ENCODE data around the gene MELTF. TPM values are rescaled to one million over a fixed set of nuclear protein-coding genes. Genes with fewer than 3 reads are reported as not detected.

MELTF gene
- total and polyA plus RNA-seq, 9 of the 15 experiments (the other 6 are each of a cell fraction or from before 2014, with no cell fraction given): 0.35 to 10.5 (median 4.5) TPM

GRCh38 chr3:196994056-196994455 lies 35.6 kb downstream of the MELTF start:
- CTCF ChIA-PET (ENCODE audit: low intra/inter-chr PET ratio): no interaction called here
- peaks cover 2 to 35% of the 10 kb centered on the region in 2 experiments; a peak in 4 of 5 replicates for H3K4me1 ChIP-seq (replicated peaks in 1 of 2; ENCODE audit: control insufficient read depth in 2 of 2, insufficient read depth in 2 of 2, low read length in 2 of 2)

DNA sequence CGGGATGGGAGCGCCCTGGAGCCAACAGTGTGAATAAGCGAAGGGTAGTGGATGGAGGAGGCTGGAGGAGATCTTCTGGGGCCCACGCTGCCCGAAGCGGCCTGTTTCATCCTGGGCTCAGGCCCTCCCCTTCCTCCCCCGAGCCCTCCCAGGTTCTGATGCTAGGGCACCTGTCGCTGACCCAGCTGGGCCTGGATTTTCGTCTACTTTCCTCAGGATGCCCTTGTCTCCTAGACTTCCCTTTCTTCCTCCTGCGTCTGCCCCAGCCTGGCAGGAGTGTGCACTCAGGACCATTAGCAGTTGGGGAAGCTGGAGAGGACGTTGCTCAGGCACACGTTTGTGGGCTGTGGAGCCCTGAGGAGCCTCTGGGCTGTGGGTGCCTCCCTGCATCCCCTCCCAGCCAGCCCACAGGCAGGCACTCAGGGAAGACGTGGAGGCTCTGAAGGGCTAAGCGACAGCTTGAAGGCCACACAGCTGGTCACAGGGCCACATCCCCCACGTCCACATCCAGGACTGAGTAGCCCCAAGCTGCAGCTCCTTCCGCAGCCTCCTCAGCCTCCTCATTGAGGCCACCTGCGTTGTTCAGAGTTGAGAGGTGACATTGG lies 37.1 kb downstream of the MELTF start:
- Histone ChIP-seq H3K4me2 (ENCODE audit: insufficient read depth, low read length) (no peak overlapping the region), H3K9ac (ENCODE audit: insufficient read depth in 1 of 2, low read depth in 2 of 2, low read length in 2 of 2) (0 out of 4 replicates have a peak overlapping the region, but pooled peaks of 1 of the 2 experiments have one; percentile 59), H2AFZ (ENCODE audit: low read depth, low read length) (no peak overlapping the region), H3K4me3 (no peak overlapping the region), H4K20me1 (replicated peaks; ENCODE audit: control insufficient read depth, insufficient read depth, low read length) (0 out of 2 replicates have a peak, but pooled peaks cover 4% of the 10 kb centered on the region), H3K4me1 (replicated peaks in 1 of 2; ENCODE audit: control insufficient read depth in 2 of 2, insufficient read depth in 2 of 2, low read length in 2 of 2) (peaks cover 17 to 46% of the 10 kb centered on the region in 2 experiments), H3K36me3 (ENCODE audit: control insufficient read depth, insufficient read depth, low read length) (no peaks in the 10 kb centered on the region), H3K27me3 (ENCODE audit: control insufficient read depth in 2 of 2, insufficient read depth in 2 of 2, low read length in 2 of 2) (no peaks in the 10 kb centered on the region), H3K27ac (ENCODE audit: extremely low read depth, low read depth, low read length) (no peak overlapping the region), H3K79me2 (ENCODE audit: control insufficient read depth, insufficient read depth, low read length) (no peaks in the 10 kb centered on the region), H3K9me3 (replicated peaks; ENCODE audit: control insufficient read depth, insufficient read depth, low read depth, low read length) (no peaks in the 10 kb centered on the region), H3K9me1 (ENCODE audit: control insufficient read depth, insufficient read depth, low read length) (peaks cover 4% of the 10 kb centered on the region)
- FAIRE-seq: no peak
- ChIA-PET POLR2A (no interaction called here), CTCF (ENCODE audit: low intra/inter-chr PET ratio) (no interaction called here)
- no peak for ATAC-seq
- no TSS peak for BruUV-seq (replicated peaks)
- in situ Hi-C loops (cut with MboI): loop anchor here (25.0 kb wide), 1 partner anchor 520 kb away; no protein-coding TSS in a partner anchor
- no peak for DNase-seq (ENCODE audit: extremely low read depth in 1 of 4, low spot score in 3 of 4)
- intact Hi-C loops (cut with micrococcal nuclease): no loop called here
- WGBS (ENCODE audit: insufficient coverage, low coverage, missing lambda C conversion rate): 57% methylated on average over 12 of the region's 17 CpGs
- no peak for TF ChIP-seq OTX1 (CRISPR knock-in tag; IDR thresholded peaks at IDR 0.05)
- TF ChIP-seq, protein P1, sequence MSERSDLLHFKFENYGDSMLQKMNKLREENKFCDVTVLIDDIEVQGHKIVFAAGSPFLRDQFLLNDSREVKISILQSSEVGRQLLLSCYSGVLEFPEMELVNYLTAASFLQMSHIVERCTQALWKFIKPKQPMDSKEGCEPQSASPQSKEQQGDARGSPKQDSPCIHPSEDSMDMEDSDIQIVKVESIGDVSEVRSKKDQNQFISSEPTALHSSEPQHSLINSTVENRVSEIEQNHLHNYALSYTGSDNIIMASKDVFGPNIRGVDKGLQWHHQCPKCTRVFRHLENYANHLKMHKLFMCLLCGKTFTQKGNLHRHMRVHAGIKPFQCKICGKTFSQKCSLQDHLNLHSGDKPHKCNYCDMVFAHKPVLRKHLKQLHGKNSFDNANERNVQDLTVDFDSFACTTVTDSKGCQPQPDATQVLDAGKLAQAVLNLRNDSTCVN (CRISPR knock-in tag; IDR thresholded peaks at IDR 0.05): no peak
- TF ChIP-seq HNRNPUL1 (IDR thresholded peaks at IDR 0.05; ENCODE audit: low read length): no peak
- TF ChIP-seq IRF9 (tag; IDR thresholded peaks at IDR 0.05): no peak
- TF ChIP-seq ZNF239 (CRISPR knock-in tag; IDR thresholded peaks at IDR 0.05): no peak
- no peak for TF ChIP-seq CBX8 (IDR thresholded peaks at IDR 0.05; ENCODE audit: borderline replicate concordance, extremely low read depth, low read depth, low read length, poor library complexity, severe bottlenecking)
- no peak for TF ChIP-seq MIER1 (IDR thresholded peaks at IDR 0.05; ENCODE audit: low read depth)
- TF ChIP-seq, protein P2, sequence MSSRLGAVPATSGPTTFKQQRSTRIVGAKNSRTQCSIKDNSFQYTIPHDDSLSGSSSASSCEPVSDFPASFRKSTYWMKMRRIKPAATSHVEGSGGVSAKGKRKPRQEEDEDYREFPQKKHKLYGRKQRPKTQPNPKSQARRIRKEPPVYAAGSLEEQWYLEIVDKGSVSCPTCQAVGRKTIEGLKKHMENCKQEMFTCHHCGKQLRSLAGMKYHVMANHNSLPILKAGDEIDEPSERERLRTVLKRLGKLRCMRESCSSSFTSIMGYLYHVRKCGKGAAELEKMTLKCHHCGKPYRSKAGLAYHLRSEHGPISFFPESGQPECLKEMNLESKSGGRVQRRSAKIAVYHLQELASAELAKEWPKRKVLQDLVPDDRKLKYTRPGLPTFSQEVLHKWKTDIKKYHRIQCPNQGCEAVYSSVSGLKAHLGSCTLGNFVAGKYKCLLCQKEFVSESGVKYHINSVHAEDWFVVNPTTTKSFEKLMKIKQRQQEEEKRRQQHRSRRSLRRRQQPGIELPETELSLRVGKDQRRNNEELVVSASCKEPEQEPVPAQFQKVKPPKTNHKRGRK (tag; IDR thresholded peaks at IDR 0.05): no peak

More at GRCh38 chr3:196994056-196994455, 35.6 kb downstream of the MELTF start:
- H3K36me3 ChIP-seq (ENCODE audit: control insufficient read depth, insufficient read depth, low read length): no peaks in the 10 kb centered on the region
- TF ChIP-seq, protein P3, sequence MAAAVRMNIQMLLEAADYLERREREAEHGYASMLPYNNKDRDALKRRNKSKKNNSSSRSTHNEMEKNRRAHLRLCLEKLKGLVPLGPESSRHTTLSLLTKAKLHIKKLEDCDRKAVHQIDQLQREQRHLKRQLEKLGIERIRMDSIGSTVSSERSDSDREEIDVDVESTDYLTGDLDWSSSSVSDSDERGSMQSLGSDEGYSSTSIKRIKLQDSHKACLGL (CRISPR knock-in tag; IDR thresholded peaks at IDR 0.05; ENCODE audit: borderline replicate concordance, poor library complexity, severe bottlenecking): no peak
- TF ChIP-seq PHB2 (IDR thresholded peaks at IDR 0.05; ENCODE audit: low read depth) (no peak), SRSF9 (IDR thresholded peaks at IDR 0.05; ENCODE audit: borderline replicate concordance, low read depth, low read length) (no peak), FOXJ2 (tag; IDR thresholded peaks at IDR 0.05) (no peak)
- no peaks in the 10 kb centered on the region for H4K20me1 ChIP-seq (replicated peaks; ENCODE audit: control insufficient read depth, insufficient read depth, low read length)
- intact Hi-C loops (cut with micrococcal nuclease) (no loop called here), in situ Hi-C loops (cut with MboI) (loop anchor here (25.0 kb wide), 1 partner anchor 518 kb away; no protein-coding TSS in a partner anchor)
- H3K4me2 ChIP-seq (ENCODE audit: insufficient read depth, low read length): no peak overlapping the region
- FAIRE-seq: no peak
- H3K4me3 ChIP-seq: no peak overlapping the region
- peaks cover 2% of the 10 kb centered on the region for H3K9me1 ChIP-seq (ENCODE audit: control insufficient read depth, insufficient read depth, low read length)
- ATAC-seq: no peak
- 51% methylated on average over 14 of the region's 16 CpGs for WGBS (ENCODE audit: insufficient coverage, low coverage, missing lambda C conversion rate)
- DNase-seq (ENCODE audit: extremely low read depth in 1 of 4, low spot score in 3 of 4): no peak
- POLR2A ChIA-PET: interaction anchor here (0.6 to 1.1 kb wide), 2 partner anchors 13 to 531 kb away, joined by 3 read pairs; no protein-coding TSS in a partner anchor
- peak overlapping the region; percentile 44 for H2AFZ ChIP-seq (ENCODE audit: low read depth, low read length)
- no peaks in the 10 kb centered on the region for H3K79me2 ChIP-seq (ENCODE audit: control insufficient read depth, insufficient read depth, low read length)
- H3K27me3 ChIP-seq (ENCODE audit: control insufficient read depth in 2 of 2, insufficient read depth in 2 of 2, low read length in 2 of 2): no peaks in the 10 kb centered on the region
- BruUV-seq (replicated peaks): no TSS peak
- H3K27ac ChIP-seq (ENCODE audit: extremely low read depth, low read depth, low read length): no peak overlapping the region
- H3K9ac ChIP-seq (ENCODE audit: insufficient read depth in 1 of 2, low read depth in 2 of 2, low read length in 2 of 2): peak overlapping the region in 1 of 2 experiments; percentile 1; a peak in 1 of 4 replicates
- H3K9me3 ChIP-seq (replicated peaks; ENCODE audit: control insufficient read depth, insufficient read depth, low read depth, low read length): no peaks in the 10 kb centered on the region

All from K562 (cell line).